Mesenchymal stem cell (in vitro differentiated cells and primary cell): Measurements from ENCODE around the gene FCN2. TPM values are rescaled to one million over a fixed set of nuclear protein-coding genes. Genes with fewer than 3 reads are reported as not detected.

Experiments
- DNase-seq: peaks from one replicate; pipeline ENCODE4 v3.0.0-alpha.2; 2013
- H2AFZ ChIP-seq: one replicate; pipeline ENCODE4 v1.6.1; 2013; ENCODE audit warnings: low read depth, mild to moderate bottlenecking, control low read depth, inconsistent platforms, low read length, moderate library complexity
- H2AK5ac ChIP-seq: 2 replicates; pipeline ENCODE4 v1.6.1; 2013; ENCODE audit warnings: low read length, moderate library complexity, mild to moderate bottlenecking, inconsistent platforms; ENCODE audit not compliant: severe bottlenecking
- H2BK120ac ChIP-seq: one replicate; pipeline ENCODE4 v1.6.1; 2013; ENCODE audit warnings: low read depth, mild to moderate bottlenecking, inconsistent platforms, low read length, moderate library complexity
- H2BK12ac ChIP-seq, 2 experiments: one replicate each; pipeline ENCODE4 v1.6.1; 2013; ENCODE audit warnings: inconsistent platforms in 2 of 2, low read length in 2 of 2, mild to moderate bottlenecking in 2 of 2, moderate library complexity in 2 of 2, control low read depth in 1 of 2
- H2BK15ac ChIP-seq: one replicate; pipeline ENCODE4 v1.6.1; 2013; ENCODE audit warnings: mild to moderate bottlenecking, low read depth, inconsistent platforms; ENCODE audit not compliant: poor library complexity, severe bottlenecking
- H2BK5ac ChIP-seq: 2 replicates; pipeline ENCODE4 v1.6.1; 2013; ENCODE audit warnings: low read depth, mild to moderate bottlenecking, low read length, control low read depth, inconsistent platforms; ENCODE audit not compliant: poor library complexity, severe bottlenecking
- H3K14ac ChIP-seq, 2 experiments: one replicate each; pipeline ENCODE4 v1.6.1; 2013; ENCODE audit warnings: inconsistent platforms in 2 of 2, low read length in 2 of 2, control low read depth in 1 of 2, mild to moderate bottlenecking in 1 of 2, moderate library complexity in 1 of 2
- H3K18ac ChIP-seq, 2 experiments: one replicate each; pipeline ENCODE4 v1.6.1; 2013; ENCODE audit warnings: inconsistent platforms in 2 of 2, low read length in 2 of 2, control low read depth in 1 of 2, low read depth in 1 of 2, mild to moderate bottlenecking in 1 of 2
- H3K23ac ChIP-seq, 2 experiments: one replicate each; pipeline ENCODE4 v1.6.1; 2013; ENCODE audit warnings: inconsistent platforms in 2 of 2, low read length in 2 of 2, mild to moderate bottlenecking in 2 of 2, moderate library complexity in 2 of 2, control low read depth in 1 of 2
- H3K27ac ChIP-seq: 2 replicates; pipeline ENCODE4 v1.5.1; 2013; ENCODE audit warnings: mild to moderate bottlenecking, moderate library complexity, low read length, control low read depth, inconsistent platforms; ENCODE audit not compliant: poor library complexity, severe bottlenecking
- H3K27me3 ChIP-seq, 2 experiments: 2 replicates each; pipeline versions ENCODE4 v1.6.1 to v1.7.0; 2013; ENCODE audit warnings: low read length in 2 of 2, mild to moderate bottlenecking in 2 of 2, moderate library complexity in 2 of 2, control low read depth in 1 of 2, inconsistent platforms in 1 of 2; ENCODE audit not compliant: control insufficient read depth in 1 of 2, insufficient read depth in 1 of 2
- H3K36me3 ChIP-seq, 2 experiments: 2 replicates each; pipeline versions ENCODE4 v1.6.1 to v1.7.0; 2013; ENCODE audit warnings: low read length in 2 of 2, control low read depth in 1 of 2, inconsistent platforms in 1 of 2, low read depth in 1 of 2, mild to moderate bottlenecking in 1 of 2; ENCODE audit not compliant: insufficient read depth in 2 of 2, control insufficient read depth in 1 of 2
- H3K4ac ChIP-seq, 2 experiments: one replicate each; pipeline ENCODE4 v1.6.1; 2013; ENCODE audit warnings: inconsistent platforms in 2 of 2, low read length in 2 of 2, mild to moderate bottlenecking in 2 of 2, moderate library complexity in 2 of 2, control low read depth in 1 of 2, low read depth in 1 of 2
- H3K4me1 ChIP-seq: 2 replicates; pipeline ENCODE4 v1.6.1; 2013; ENCODE audit warnings: low read depth, low read length, control low read depth; ENCODE audit not compliant: control insufficient read depth, insufficient read depth
- H3K4me2 ChIP-seq: 2 replicates; pipeline ENCODE4 v1.6.1; 2013; ENCODE audit warnings: low read length, mild to moderate bottlenecking, inconsistent platforms; ENCODE audit not compliant: poor library complexity, severe bottlenecking
- H3K4me3 ChIP-seq, 2 experiments: 2 replicates each; pipeline versions ENCODE4 v1.5.1 to v1.7.0; 2013; ENCODE audit warnings: low read length in 2 of 2, mild to moderate bottlenecking in 2 of 2, control low read depth in 1 of 2, low read depth in 1 of 2; ENCODE audit not compliant: insufficient read depth in 1 of 2
- H3K79me1 ChIP-seq: replicated peaks from 2 replicates; pipeline ENCODE4 v1.6.1; 2013; ENCODE audit warnings: mild to moderate bottlenecking, control low read depth, low read length, inconsistent platforms; ENCODE audit not compliant: poor library complexity, severe bottlenecking
- H3K9ac ChIP-seq: 2 replicates; pipeline ENCODE4 v1.7.0; 2013; ENCODE audit warnings: mild to moderate bottlenecking, low read length, moderate library complexity
- H3K9me3 ChIP-seq: 2 replicates; pipeline ENCODE4 v1.7.0; 2013; ENCODE audit warnings: mild to moderate bottlenecking, low read length; ENCODE audit not compliant: control insufficient read depth
- H4K8ac ChIP-seq: one replicate; pipeline ENCODE4 v1.6.1; 2013; ENCODE audit warnings: inconsistent platforms, mild to moderate bottlenecking, low read length, moderate library complexity
- H4K91ac ChIP-seq: one replicate; pipeline ENCODE4 v1.6.1; 2013; ENCODE audit warnings: mild to moderate bottlenecking, low read length, inconsistent platforms
- WGBS: methylation state at CpG from one replicate; pipeline ENCODE4 v1.1.7; 2013; ENCODE audit warnings: mixed read lengths; 5-methylcytosine and 5-hydroxymethylcytosine counted together
- small RNA-seq: library from polyadenylated mRNA; stranded (forward); fragments of <200 nt; extraction: miRNeasy Mini kit (QIAGEN cat#:217004); gene quantifications from one replicate; pipeline ENCODE3, GENCODE V24; 2013; ENCODE audit warnings: low read depth

Gene FCN2

DNA sequence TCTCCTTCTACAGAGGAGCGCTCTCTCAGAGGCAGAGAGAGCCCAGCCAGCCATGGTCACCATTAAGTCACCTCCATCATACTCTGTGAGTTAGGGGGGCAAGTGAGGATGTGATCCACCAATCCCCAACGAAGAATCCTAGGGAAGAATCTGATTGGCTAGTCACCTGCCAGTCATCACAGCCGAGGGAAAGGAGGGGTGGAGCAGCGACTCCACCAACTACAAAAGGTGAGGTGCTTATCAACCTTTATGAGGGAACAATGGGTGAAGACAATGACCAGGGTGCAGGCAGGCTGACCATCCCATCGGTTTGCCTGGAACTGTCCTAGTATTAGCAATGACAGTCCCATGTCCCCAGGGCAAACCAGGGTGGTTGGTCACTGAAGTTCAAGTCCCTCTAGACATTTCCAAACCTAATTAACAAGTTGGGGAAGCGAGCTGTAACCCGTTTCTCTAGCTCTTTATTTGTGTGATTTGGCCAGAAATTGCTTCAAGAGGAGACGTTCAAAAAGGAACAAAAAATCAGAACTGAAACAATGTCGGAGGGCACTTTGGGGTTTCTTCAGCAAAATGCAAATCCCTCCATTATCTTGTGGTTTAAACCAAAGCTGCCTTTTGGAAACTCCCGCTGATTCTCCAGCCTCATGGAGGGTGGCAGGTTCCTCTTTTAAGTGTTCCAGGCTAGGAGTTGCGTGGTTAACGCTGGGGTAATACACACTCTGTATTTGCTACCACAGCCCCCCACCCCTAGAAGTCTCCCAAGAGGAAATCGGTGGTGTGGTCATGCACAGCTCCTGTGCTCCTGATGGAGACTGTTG is 55.9 kb downstream of the FCN2 start:
- Histone ChIP-seq H2AFZ (no peak overlapping the region), H2BK120ac (no peak overlapping the region), H4K91ac (no peak overlapping the region), H3K18ac (no peak overlapping the region), H3K27me3 (peaks cover 10 to 60% of the 10 kb centered on the region in 2 experiments), H3K14ac (no peak overlapping the region), H3K9me3 (no peaks in the 10 kb centered on the region), H3K36me3 (no peaks in the 10 kb centered on the region), H2BK5ac (no peak overlapping the region), H3K4ac (no peak overlapping the region), H3K27ac (no peak overlapping the region), H3K79me1 (no peaks in the 10 kb centered on the region), H4K8ac (no peak overlapping the region), H2BK15ac (no peak overlapping the region), H3K4me1 (no peaks in the 10 kb centered on the region), H2BK12ac (no peak overlapping the region), H3K23ac (no peak overlapping the region), H2AK5ac (no peak overlapping the region), H3K4me3 (no peak overlapping the region), H3K9ac (no peak overlapping the region), H3K4me2 (no peak overlapping the region)
- DNase-seq: no peak
- WGBS: 81% methylated on average over 12 of the region's 13 CpGs

Small RNAs within 50 kb of the gene (small RNA-seq; reads per million reads assigned to genes)
- gene AL603650.1 (not detected), gene MIR3689A (not detected), gene MIR3689B (not detected), gene MIR3689C (not detected), gene MIR3689D1 (not detected), gene MIR3689D2 (not detected), gene MIR3689E (not detected), gene MIR3689F (not detected)
